ENCODE measurements around the gene OS9. TPM values are rescaled to one million over a fixed set of nuclear protein-coding genes. Genes with fewer than 3 reads are reported as not detected.

OS9 gene
- total RNA-seq, 1 donor from 2014 or later = 148 TPM

DNA sequence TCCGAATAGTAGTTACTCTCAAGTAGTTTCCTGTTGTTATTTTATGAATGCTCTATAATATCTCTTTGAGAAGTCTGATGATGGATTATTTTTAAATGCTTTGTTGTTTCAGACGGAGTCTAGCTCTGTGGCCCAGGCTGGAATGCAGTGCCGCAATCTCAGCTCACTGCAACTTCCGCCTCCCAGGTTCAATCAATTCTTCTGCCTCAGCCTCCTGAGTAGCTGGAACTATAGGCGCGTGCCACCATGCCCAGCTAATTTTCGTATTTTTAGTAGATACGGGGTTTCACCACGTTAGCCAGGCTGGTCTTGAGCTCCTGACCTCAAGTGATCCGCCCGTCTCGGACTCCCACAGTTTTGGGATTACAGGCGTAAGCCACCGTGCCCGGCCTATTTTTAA is 1.4 kb upstream of the OS9 start:
- Histone ChIP-seq H3K36me3 (ENCODE audit: control insufficient read depth in 3 of 3, insufficient read depth in 3 of 3, low read length in 3 of 3) (peaks cover 13 to 18% (median 15%) of the 10 kb centered on the region in 3 donors), H3K4me3 (ENCODE audit: low read length in 3 of 3) (no peak overlapping the region), H3K9me3 (ENCODE audit: control insufficient read depth in 3 of 3, low read length in 3 of 3) (no peaks in the 10 kb centered on the region), H3K9ac (ENCODE audit: low read depth in 1 of 3, low read length in 3 of 3) (no peak overlapping the region), H3K27ac (ENCODE audit: low read depth, low read length) (no peak overlapping the region), H3K27me3 (ENCODE audit: control insufficient read depth in 3 of 3, insufficient read depth in 3 of 3, low read length in 3 of 3) (no peaks in the 10 kb centered on the region), H3K4me1 (ENCODE audit: control insufficient read depth in 3 of 3, insufficient read depth in 3 of 3, low read length in 3 of 3) (peaks cover 10 to 12% (median 11%) of the 10 kb centered on the region in 3 donors)

DNA sequence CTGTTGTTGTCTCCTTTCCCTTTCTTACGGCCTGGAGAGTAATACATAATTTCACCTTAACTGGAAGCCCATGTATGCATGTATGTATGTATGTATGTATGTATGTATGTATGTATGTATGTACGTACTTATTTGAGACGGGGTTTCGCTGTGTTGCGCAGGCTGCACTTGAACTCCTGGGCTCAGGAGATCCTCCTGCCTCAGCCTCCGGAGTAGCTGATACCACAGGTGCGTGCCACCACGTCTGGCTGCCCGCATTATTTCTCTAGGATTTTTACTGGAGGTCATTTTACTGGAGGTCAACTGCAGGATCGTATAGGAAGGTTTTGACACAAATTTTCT is 644 bp upstream of the OS9 start:
- no peaks in the 10 kb centered on the region for H3K9me3 ChIP-seq (ENCODE audit: control insufficient read depth in 3 of 3, low read length in 3 of 3)
- peaks cover 10 to 12% (median 11%) of the 10 kb centered on the region in 3 donors for H3K4me1 ChIP-seq (ENCODE audit: control insufficient read depth in 3 of 3, insufficient read depth in 3 of 3, low read length in 3 of 3)
- H3K4me3 ChIP-seq (ENCODE audit: low read length in 3 of 3) = peak overlapping the region; percentile 37 to 100 (median 94)
- H3K9ac ChIP-seq (ENCODE audit: low read depth in 1 of 3, low read length in 3 of 3) = peak overlapping the region in 2 of 3 donors; percentile 8 to 42
- no peak overlapping the region for H3K27ac ChIP-seq (ENCODE audit: low read depth, low read length)
- peaks cover 17 to 26% (median 23%) of the 10 kb centered on the region in 3 donors for H3K36me3 ChIP-seq (ENCODE audit: control insufficient read depth in 3 of 3, insufficient read depth in 3 of 3, low read length in 3 of 3)
- H3K27me3 ChIP-seq (ENCODE audit: control insufficient read depth in 3 of 3, insufficient read depth in 3 of 3, low read length in 3 of 3) = no peaks in the 10 kb centered on the region

DNA sequence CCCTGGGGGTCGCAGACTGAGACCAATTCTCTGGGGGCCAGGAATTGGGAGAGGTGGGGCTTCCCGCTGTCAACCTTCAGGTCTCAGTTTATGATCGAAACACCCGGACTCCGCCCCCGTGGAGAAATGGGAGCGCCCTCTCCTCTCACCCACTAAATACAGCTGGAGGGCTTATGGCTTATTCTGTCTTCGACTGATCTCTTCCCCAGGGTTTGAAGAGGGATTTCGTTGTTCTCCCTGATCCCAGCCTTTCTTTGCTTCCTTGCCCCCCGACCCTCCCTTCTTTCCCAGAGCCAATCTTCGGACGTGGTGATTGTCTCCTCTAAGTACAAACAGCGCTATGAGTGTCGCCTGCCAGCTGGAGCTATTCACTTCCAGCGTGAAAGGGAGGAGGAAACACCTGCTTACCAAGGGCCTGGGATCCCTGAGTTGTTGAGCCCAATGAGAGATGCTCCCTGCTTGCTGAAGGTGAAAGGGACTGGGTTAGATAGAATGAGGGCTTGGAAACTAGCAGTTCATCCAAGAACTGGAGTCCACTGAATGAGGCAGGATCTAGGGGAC is 607 bp downstream of the OS9 start:
- peaks cover 10 to 12% (median 11%) of the 10 kb centered on the region in 3 donors for H3K4me1 ChIP-seq (ENCODE audit: control insufficient read depth in 3 of 3, insufficient read depth in 3 of 3, low read length in 3 of 3)
- peak overlapping the region; percentile 74 for H3K27ac ChIP-seq (ENCODE audit: low read depth, low read length)
- peaks cover 18 to 33% (median 28%) of the 10 kb centered on the region in 3 donors for H3K36me3 ChIP-seq (ENCODE audit: control insufficient read depth in 3 of 3, insufficient read depth in 3 of 3, low read length in 3 of 3)
- H3K9me3 ChIP-seq (ENCODE audit: control insufficient read depth in 3 of 3, low read length in 3 of 3) = no peaks in the 10 kb centered on the region
- peak overlapping the region; percentile 89 to 97 (median 97) for H3K9ac ChIP-seq (ENCODE audit: low read depth in 1 of 3, low read length in 3 of 3)
- peak overlapping the region; percentile 94 to 100 (median 99) for H3K4me3 ChIP-seq (ENCODE audit: low read length in 3 of 3)
- no peaks in the 10 kb centered on the region for H3K27me3 ChIP-seq (ENCODE audit: control insufficient read depth in 3 of 3, insufficient read depth in 3 of 3, low read length in 3 of 3)

DNA sequence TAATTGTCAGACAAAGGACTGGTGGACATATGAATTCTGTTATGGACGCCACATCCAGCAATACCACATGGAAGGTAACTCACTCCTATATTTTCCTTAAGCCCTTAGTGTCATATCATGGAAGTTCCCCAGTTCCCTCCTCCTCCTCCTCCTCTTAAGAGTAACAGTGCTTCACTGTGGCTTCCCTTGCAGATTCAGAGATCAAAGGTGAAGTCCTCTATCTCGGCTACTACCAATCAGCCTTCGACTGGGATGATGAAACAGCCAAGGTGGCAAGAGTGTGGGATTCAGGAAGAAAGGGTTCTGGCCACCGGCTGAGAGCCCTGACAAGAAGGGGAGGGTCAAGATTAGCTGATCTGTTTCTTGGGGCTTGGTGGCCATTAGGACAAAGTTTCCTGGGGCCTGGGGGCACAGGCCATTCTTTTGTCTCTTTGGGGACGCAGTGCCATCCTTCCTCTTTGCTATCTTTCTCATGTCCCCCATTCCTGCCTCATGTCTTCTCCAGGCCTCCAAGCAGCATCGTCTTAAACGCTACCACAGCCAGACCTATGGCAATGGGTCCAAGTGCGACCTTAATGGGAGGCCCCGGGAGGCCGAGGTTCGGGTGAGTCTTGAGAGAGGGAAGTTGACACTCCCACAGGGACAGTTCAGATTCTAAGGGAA is 2.0 kb downstream of the OS9 start:
- H3K4me3 ChIP-seq (ENCODE audit: low read length in 3 of 3) = no peak overlapping the region
- H3K4me1 ChIP-seq (ENCODE audit: control insufficient read depth in 3 of 3, insufficient read depth in 3 of 3, low read length in 3 of 3) = peaks cover 10 to 12% (median 11%) of the 10 kb centered on the region in 3 donors
- no peaks in the 10 kb centered on the region for H3K27me3 ChIP-seq (ENCODE audit: control insufficient read depth in 3 of 3, insufficient read depth in 3 of 3, low read length in 3 of 3)
- H3K36me3 ChIP-seq (ENCODE audit: control insufficient read depth in 3 of 3, insufficient read depth in 3 of 3, low read length in 3 of 3) = peaks cover 18 to 33% (median 33%) of the 10 kb centered on the region in 3 donors
- no peak overlapping the region for H3K27ac ChIP-seq (ENCODE audit: low read depth, low read length)
- H3K9me3 ChIP-seq (ENCODE audit: control insufficient read depth in 3 of 3, low read length in 3 of 3) = no peaks in the 10 kb centered on the region
- H3K9ac ChIP-seq (ENCODE audit: low read depth in 1 of 3, low read length in 3 of 3) = no peak overlapping the region

GRCh38 chr12:57697076-57697475 is 3.1 kb downstream of the OS9 start:
- peaks cover 18 to 36% (median 33%) of the 10 kb centered on the region in 3 donors for H3K36me3 ChIP-seq (ENCODE audit: control insufficient read depth in 3 of 3, insufficient read depth in 3 of 3, low read length in 3 of 3)
- H3K27ac ChIP-seq (ENCODE audit: low read depth, low read length) = no peak overlapping the region
- H3K9me3 ChIP-seq (ENCODE audit: control insufficient read depth in 3 of 3, low read length in 3 of 3) = no peaks in the 10 kb centered on the region
- no peak overlapping the region for H3K9ac ChIP-seq (ENCODE audit: low read depth in 1 of 3, low read length in 3 of 3)
- H3K4me1 ChIP-seq (ENCODE audit: control insufficient read depth in 3 of 3, insufficient read depth in 3 of 3, low read length in 3 of 3) = peaks cover 10 to 12% (median 11%) of the 10 kb centered on the region in 3 donors
- no peak overlapping the region for H3K4me3 ChIP-seq (ENCODE audit: low read length in 3 of 3)
- no peaks in the 10 kb centered on the region for H3K27me3 ChIP-seq (ENCODE audit: control insufficient read depth in 3 of 3, insufficient read depth in 3 of 3, low read length in 3 of 3)

- H3K27me3 ChIP-seq (ENCODE audit: control insufficient read depth in 3 of 3, insufficient read depth in 3 of 3, low read length in 3 of 3) = no peaks in the 10 kb centered on the region
- H3K4me3 ChIP-seq (ENCODE audit: low read length in 3 of 3) = no peak overlapping the region
- H3K36me3 ChIP-seq (ENCODE audit: control insufficient read depth in 3 of 3, insufficient read depth in 3 of 3, low read length in 3 of 3) = peaks cover 18 to 48% (median 36%) of the 10 kb centered on the region in 3 donors
- no peak overlapping the region for H3K9ac ChIP-seq (ENCODE audit: low read depth in 1 of 3, low read length in 3 of 3)
- no peak overlapping the region for H3K27ac ChIP-seq (ENCODE audit: low read depth, low read length)
- no peaks in the 10 kb centered on the region for H3K9me3 ChIP-seq (ENCODE audit: control insufficient read depth in 3 of 3, low read length in 3 of 3)
- peaks cover 7 to 12% (median 10%) of the 10 kb centered on the region in 3 donors for H3K4me1 ChIP-seq (ENCODE audit: control insufficient read depth in 3 of 3, insufficient read depth in 3 of 3, low read length in 3 of 3)
These were observed 4.5 kb downstream of the OS9 start for GRCh38 chr12:57698414-57698813.

DNA sequence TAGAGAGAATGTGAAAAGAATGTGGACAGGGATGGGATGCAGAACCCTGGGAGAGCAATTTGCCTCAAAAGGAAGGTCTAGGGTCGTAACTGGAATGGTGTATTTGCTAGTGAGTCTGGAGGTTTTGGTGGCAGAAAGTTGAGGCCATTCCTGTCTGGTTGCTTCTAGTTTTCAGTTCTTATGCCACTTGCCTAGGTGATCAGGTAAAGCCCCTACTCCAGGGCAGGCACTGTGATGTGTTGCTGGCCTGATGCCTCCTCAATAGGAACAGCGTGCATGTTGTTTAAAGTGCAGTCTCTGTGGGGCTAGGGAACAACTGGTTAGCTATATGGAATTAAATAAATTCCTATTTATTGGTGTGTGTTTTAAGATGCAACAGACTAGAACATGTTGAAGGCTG is 6.4 kb downstream of the OS9 start:
- no peak overlapping the region for H3K9ac ChIP-seq (ENCODE audit: low read depth in 1 of 3, low read length in 3 of 3)
- no peaks in the 10 kb centered on the region for H3K4me1 ChIP-seq (ENCODE audit: control insufficient read depth in 3 of 3, insufficient read depth in 3 of 3, low read length in 3 of 3)
- no peak overlapping the region for H3K4me3 ChIP-seq (ENCODE audit: low read length in 3 of 3)
- H3K36me3 ChIP-seq (ENCODE audit: control insufficient read depth in 3 of 3, insufficient read depth in 3 of 3, low read length in 3 of 3) = peaks cover 16 to 54% (median 44%) of the 10 kb centered on the region in 3 donors
- H3K27ac ChIP-seq (ENCODE audit: low read depth, low read length) = no peak overlapping the region
- H3K9me3 ChIP-seq (ENCODE audit: control insufficient read depth in 3 of 3, low read length in 3 of 3) = no peaks in the 10 kb centered on the region
- H3K27me3 ChIP-seq (ENCODE audit: control insufficient read depth in 3 of 3, insufficient read depth in 3 of 3, low read length in 3 of 3) = no peaks in the 10 kb centered on the region

- H3K4me3 ChIP-seq (ENCODE audit: low read length in 3 of 3) = no peak overlapping the region
- H3K9me3 ChIP-seq (ENCODE audit: control insufficient read depth in 3 of 3, low read length in 3 of 3) = no peaks in the 10 kb centered on the region
- H3K4me1 ChIP-seq (ENCODE audit: control insufficient read depth in 3 of 3, insufficient read depth in 3 of 3, low read length in 3 of 3) = no peaks in the 10 kb centered on the region
- H3K27me3 ChIP-seq (ENCODE audit: control insufficient read depth in 3 of 3, insufficient read depth in 3 of 3, low read length in 3 of 3) = no peaks in the 10 kb centered on the region
- no peak overlapping the region for H3K27ac ChIP-seq (ENCODE audit: low read depth, low read length)
- H3K36me3 ChIP-seq (ENCODE audit: control insufficient read depth in 3 of 3, insufficient read depth in 3 of 3, low read length in 3 of 3) = peaks cover 0 to 19% (median 16%) of the 10 kb centered on the region in 3 donors
- no peak overlapping the region for H3K9ac ChIP-seq (ENCODE audit: low read depth in 1 of 3, low read length in 3 of 3)
These were observed 13.3 kb downstream of the OS9 start for GRCh38 chr12:57707250-57707649.

GRCh38 chr12:57708296-57708695 is 14.4 kb downstream of the OS9 start:
- no peak overlapping the region for H3K9ac ChIP-seq (ENCODE audit: low read depth in 1 of 3, low read length in 3 of 3)
- no peaks in the 10 kb centered on the region for H3K4me1 ChIP-seq (ENCODE audit: control insufficient read depth in 3 of 3, insufficient read depth in 3 of 3, low read length in 3 of 3)
- H3K4me3 ChIP-seq (ENCODE audit: low read length in 3 of 3) = no peak overlapping the region
- peaks cover 0 to 15% (median 10%) of the 10 kb centered on the region in 3 donors for H3K36me3 ChIP-seq (ENCODE audit: control insufficient read depth in 3 of 3, insufficient read depth in 3 of 3, low read length in 3 of 3)
- H3K9me3 ChIP-seq (ENCODE audit: control insufficient read depth in 3 of 3, low read length in 3 of 3) = no peaks in the 10 kb centered on the region
- H3K27ac ChIP-seq (ENCODE audit: low read depth, low read length) = no peak overlapping the region
- no peaks in the 10 kb centered on the region for H3K27me3 ChIP-seq (ENCODE audit: control insufficient read depth in 3 of 3, insufficient read depth in 3 of 3, low read length in 3 of 3)

- Histone ChIP-seq H3K27ac (ENCODE audit: low read depth, low read length) (no peak overlapping the region), H3K4me1 (ENCODE audit: control insufficient read depth in 3 of 3, insufficient read depth in 3 of 3, low read length in 3 of 3) (no peaks in the 10 kb centered on the region), H3K36me3 (ENCODE audit: control insufficient read depth in 3 of 3, insufficient read depth in 3 of 3, low read length in 3 of 3) (peaks cover 15 to 21% (median 19%) of the 10 kb centered on the region in 3 donors), H3K9me3 (ENCODE audit: control insufficient read depth in 3 of 3, low read length in 3 of 3) (no peaks in the 10 kb centered on the region), H3K4me3 (ENCODE audit: low read length in 3 of 3) (no peak overlapping the region), H3K9ac (ENCODE audit: low read depth in 1 of 3, low read length in 3 of 3) (no peak overlapping the region), H3K27me3 (ENCODE audit: control insufficient read depth in 3 of 3, insufficient read depth in 3 of 3, low read length in 3 of 3) (no peaks in the 10 kb centered on the region)
These were observed 18.8 kb downstream of the OS9 start for GRCh38 chr12:57712701-57713100.

Measured in skeletal muscle tissue (tissue), 4 donors.